ENCODE measurements around the gene STS. TPM values are rescaled to one million over a fixed set of nuclear protein-coding genes. Genes with fewer than 3 reads are reported as not detected.

STS gene
- total RNA-seq, 1 donor from 2014 or later, result 2.4 TPM

GRCh38 chrX:7143076-7143475, 4.4 kb upstream of the STS start:
- Histone ChIP-seq H3K36me3 (ENCODE audit: control insufficient read depth, insufficient read depth, low read length) (no peaks in the 10 kb centered on the region), H3K4me3 (ENCODE audit: low read depth, low read length) (no peak overlapping the region), H3K27me3 (ENCODE audit: control insufficient read depth, insufficient read depth, low read length) (no peaks in the 10 kb centered on the region)
- no peak for TF ChIP-seq CTCF (IDR thresholded peaks at IDR 0.05; ENCODE audit: insufficient read depth, low read length, poor library complexity, severe bottlenecking)
- no peak for DNase-seq (ENCODE audit: low read depth)

- no peak for DNase-seq (ENCODE audit: low read depth)
- H3K4me3 ChIP-seq (ENCODE audit: low read depth, low read length), result no peak overlapping the region
- no peaks in the 10 kb centered on the region for H3K27me3 ChIP-seq (ENCODE audit: control insufficient read depth, insufficient read depth, low read length)
- TF ChIP-seq CTCF (IDR thresholded peaks at IDR 0.05; ENCODE audit: insufficient read depth, low read length, poor library complexity, severe bottlenecking), result no peak
- H3K36me3 ChIP-seq (ENCODE audit: control insufficient read depth, insufficient read depth, low read length), result no peaks in the 10 kb centered on the region
Measured at GRCh38 chrX:7143941-7144525, 3.5 kb upstream of the STS start.

GRCh38 chrX:7145454-7145853, 2.1 kb upstream of the STS start:
- DNase-seq (ENCODE audit: low read depth), result no peak
- TF ChIP-seq CTCF (IDR thresholded peaks at IDR 0.05; ENCODE audit: insufficient read depth, low read length, poor library complexity, severe bottlenecking), result no peak
- no peaks in the 10 kb centered on the region for H3K27me3 ChIP-seq (ENCODE audit: control insufficient read depth, insufficient read depth, low read length)
- H3K4me3 ChIP-seq (ENCODE audit: low read depth, low read length), result no peak overlapping the region
- no peaks in the 10 kb centered on the region for H3K36me3 ChIP-seq (ENCODE audit: control insufficient read depth, insufficient read depth, low read length)

- no peak overlapping the region for H3K4me3 ChIP-seq (ENCODE audit: low read depth, low read length)
- no peak for DNase-seq (ENCODE audit: low read depth)
Measured at GRCh38 chrX:7146020-7146702, 1.4 kb upstream of the STS start.

GRCh38 chrX:7146703-7147412, 654 bp upstream of the STS start:
- TF ChIP-seq CTCF (IDR thresholded peaks at IDR 0.05; ENCODE audit: insufficient read depth, low read length, poor library complexity, severe bottlenecking), result no peak
- Histone ChIP-seq H3K36me3 (ENCODE audit: control insufficient read depth, insufficient read depth, low read length) (no peaks in the 10 kb centered on the region), H3K4me3 (ENCODE audit: low read depth, low read length) (peak overlapping the region; percentile 94), H3K27me3 (ENCODE audit: control insufficient read depth, insufficient read depth, low read length) (no peaks in the 10 kb centered on the region)
- DNase-seq (ENCODE audit: low read depth), result no peak

More at GRCh38 chrX:7146020-7146702, 1.4 kb upstream of the STS start:
- H3K36me3 ChIP-seq (ENCODE audit: control insufficient read depth, insufficient read depth, low read length), result no peaks in the 10 kb centered on the region
- TF ChIP-seq CTCF (IDR thresholded peaks at IDR 0.05; ENCODE audit: insufficient read depth, low read length, poor library complexity, severe bottlenecking), result no peak
- no peaks in the 10 kb centered on the region for H3K27me3 ChIP-seq (ENCODE audit: control insufficient read depth, insufficient read depth, low read length)
